HepG2 (cell line): ENCODE measurements around the gene DGKG. TPM values are rescaled to one million over a fixed set of nuclear protein-coding genes. Genes with fewer than 3 reads are reported as not detected.

ENCODE experiments used
- ARNT ChIP-seq: fragments of 450-650 bp; IDR thresholded peaks from 2 replicates; pipeline ENCODE4 v1.6.1; 2017
- ATM ChIP-seq: fragments of 450-650 bp; IDR thresholded peaks from 2 replicates; pipeline ENCODE4 v1.7.1; 2017; ENCODE audit warnings: mild to moderate bottlenecking, borderline replicate concordance
- ERF ChIP-seq: IDR thresholded peaks from 2 replicates; pipeline ENCODE4 v1.6.1; 2018; ENCODE audit warnings: missing biosample characterization, missing genetic modification reagents
- ESRRA ChIP-seq: sonication (generic); formaldehyde crosslinking; IDR thresholded peaks from 2 replicates; pipeline ENCODE4 v1.5.1; 2020; ENCODE audit warnings: mild to moderate bottlenecking, low read depth, missing genetic modification reagents
- HCFC1 ChIP-seq: fragments of 150-350 bp; IDR thresholded peaks from 2 replicates; pipeline ENCODE4 v1.6.1; 2014; ENCODE audit warnings: low read depth, low read length
- HMG20B ChIP-seq: conservative IDR thresholded peaks from 2 replicates; pipeline ENCODE4 v1.6.1; 2016; ENCODE audit warnings: missing genetic modification reagents, missing compliant biosample characterization
- LCORL ChIP-seq, 2 experiments: fragments of 450-650 bp in 1 of 2; sonication (generic) in 1 of 2; formaldehyde crosslinking in 1 of 2; IDR thresholded peaks; 2 replicates each; pipeline versions ENCODE4 v1.5.0 to v1.6.1; 2017 to 2020; ENCODE audit warnings: antibody characterized with exemption in 1 of 2, missing genetic modification reagents in 1 of 2
- MATR3 ChIP-seq: sonication (generic); formaldehyde crosslinking; IDR thresholded peaks from 2 replicates; pipeline ENCODE4 v1.4.0; 2020; ENCODE audit warnings: missing genetic modification reagents
- MEIS2 ChIP-seq: sonication (generic); formaldehyde crosslinking; IDR thresholded peaks from 2 replicates; pipeline ENCODE4 v1.9.0; 2021; ENCODE audit warnings: mild to moderate bottlenecking, missing genetic modification reagents
- MTF2 ChIP-seq: sonication (generic); formaldehyde crosslinking; IDR thresholded peaks from 2 replicates; pipeline ENCODE4 v1.5.0; 2020; ENCODE audit warnings: missing genetic modification reagents, borderline replicate concordance
- PCBP1 ChIP-seq: fragments of 200-400 bp; formaldehyde crosslinking; IDR thresholded peaks from 2 replicates; pipeline ENCODE4 v1.6.1; 2017; ENCODE audit warnings: mild to moderate bottlenecking, low read depth, low read length, borderline replicate concordance
- PRPF4 ChIP-seq: fragments of 200-400 bp; formaldehyde crosslinking; IDR thresholded peaks from 2 replicates; pipeline ENCODE4 v1.6.1; 2016; ENCODE audit warnings: low read length, low read depth; ENCODE audit not compliant: poor library complexity, severe bottlenecking
- TBP ChIP-seq: sonication (generic); formaldehyde crosslinking; IDR thresholded peaks from 2 replicates; pipeline ENCODE4 v1.5.0; 2020; ENCODE audit warnings: missing genetic modification reagents
- XRCC5 ChIP-seq: fragments of 200-400 bp; formaldehyde crosslinking; optimal IDR thresholded peaks from 2 replicates; pipeline ENCODE3; 2017; ENCODE audit warnings: mild to moderate bottlenecking, low read length
- ZBTB2 ChIP-seq: sonication (generic); formaldehyde crosslinking; IDR thresholded peaks from 2 replicates; pipeline ENCODE4 v1.8.0; 2022; ENCODE audit warnings: low read depth, missing genetic modification reagents
- ZEB1 ChIP-seq: IDR thresholded peaks from 2 replicates; pipeline ENCODE4 v1.6.1; 2012; ENCODE audit warnings: mild to moderate bottlenecking, low read depth, inconsistent platforms; ENCODE audit not compliant: insufficient replicate concordance
- ZMAT5 ChIP-seq: sonication (generic); formaldehyde crosslinking; IDR thresholded peaks from 2 replicates; pipeline ENCODE4 v1.5.0; 2020; ENCODE audit warnings: mild to moderate bottlenecking, low read depth, missing genetic modification reagents, borderline replicate concordance
- ZNF12 ChIP-seq: sonication (generic); formaldehyde crosslinking; IDR thresholded peaks from 2 replicates; pipeline ENCODE4 v1.5.0; 2020; ENCODE audit warnings: missing genetic modification reagents
- ZNF24 ChIP-seq: fragments of 450-650 bp; IDR thresholded peaks from 2 replicates; pipeline ENCODE4 v1.6.1; 2017; ENCODE audit warnings: antibody characterized with exemption, mild to moderate bottlenecking
- ZNF770 ChIP-seq: sonication (generic); formaldehyde crosslinking; IDR thresholded peaks from 2 replicates; pipeline ENCODE4 v1.5.0; 2020; ENCODE audit warnings: mild to moderate bottlenecking, missing genetic modification reagents
- ZNF776 ChIP-seq: sonication (generic); formaldehyde crosslinking; IDR thresholded peaks from 2 replicates; pipeline ENCODE4 v1.4.0; 2020; ENCODE audit warnings: mild to moderate bottlenecking, missing genetic modification reagents
- ZSCAN30 ChIP-seq: sonication (generic); formaldehyde crosslinking; IDR thresholded peaks from 2 replicates; pipeline ENCODE4 v1.5.0; 2020; ENCODE audit warnings: mild to moderate bottlenecking, missing genetic modification reagents
- polyA plus RNA-seq, 8 experiments: library from polyadenylated mRNA; depleted of rRNA in 3 of 8; stranded (reverse) in 7 of 8; unstranded in 1 of 8; fragments of >200 nt; fragmentation: Illumina TruSeq in 4 of 8; extraction: Trizol in 4 of 8; gene quantifications; 2 replicates each; pipeline versions ENCODE4 v1.2.1 to v1.2.3, GENCODE V29; 2011 to 2016; ENCODE audit warnings: low read depth in 4 of 8, missing spikeins in 1 of 8, mixed read lengths in 1 of 8; ENCODE audit not compliant: insufficient read depth in 1 of 8
- total RNA-seq, 5 experiments: library from RNA; depleted of rRNA; stranded (reverse); fragments of >200 nt; fragmentation: Illumina TruSeq; extraction: Trizol; gene quantifications; 2 replicates each; pipeline ENCODE4 v1.2.3, GENCODE V29; 2016; ENCODE audit warnings: low read depth in 1 of 5
- TF ChIP-seq, protein P1 (sequence below): sonication (generic); formaldehyde crosslinking; IDR thresholded peaks from 2 replicates; pipeline ENCODE4 v1.8.1; 2023; ENCODE audit warnings: mild to moderate bottlenecking, missing genetic modification reagents, borderline replicate concordance
- TF ChIP-seq, protein P2 (sequence below): sonication (generic); formaldehyde crosslinking; IDR thresholded peaks from 2 replicates; pipeline ENCODE4 v1.5.0; 2020; ENCODE audit warnings: mild to moderate bottlenecking, missing genetic modification reagents

DGKG gene
- total and polyA plus RNA-seq, 2 of the 13 experiments (the other 11 are each of a cell fraction or from before 2014, with no cell fraction given): 3.8 to 6.2 TPM

- TF ChIP-seq ZBTB2 (CRISPR knock-in tag) (no peak), PRPF4 (no peak), ZNF770 (CRISPR knock-in tag) (no peak), MTF2 (CRISPR knock-in tag) (0 out of 2 replicates have a peak, but pooled peaks have one; percentile 57), HMG20B (CRISPR knock-in tag) (no peak), XRCC5 (peak; percentile 59), MATR3 (CRISPR knock-in tag) (no peak), HCFC1 (no peak), ZNF24 (no peak), LCORL (IDR thresholded peaks at IDR 0.05) (no peak), LCORL (CRISPR knock-in tag; IDR thresholded peaks at IDR 0.05) (peak; percentile 81), ATM (no peak), ZMAT5 (CRISPR knock-in tag) (no peak), ESRRA (CRISPR knock-in tag) (0 out of 2 replicates have a peak, but pooled peaks have one; percentile 3), ZEB1 (peak; percentile 26), ZNF776 (CRISPR knock-in tag) (no peak), ARNT (no peak), TBP (no peak), MEIS2 (CRISPR knock-in tag) (peak; percentile 54; the same call in 1 of the 2 replicates), PCBP1 (no peak), ZNF12 (CRISPR knock-in tag) (no peak), ERF (CRISPR knock-in tag) (peak; percentile 91), ZSCAN30 (CRISPR knock-in tag) (no peak)
- TF ChIP-seq, protein P1, sequence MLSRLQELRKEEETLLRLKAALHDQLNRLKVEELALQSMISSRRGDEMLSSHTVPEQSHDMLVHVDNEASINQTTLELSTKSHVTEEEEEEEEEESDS (CRISPR knock-in tag): no peak
- TF ChIP-seq, protein P2, sequence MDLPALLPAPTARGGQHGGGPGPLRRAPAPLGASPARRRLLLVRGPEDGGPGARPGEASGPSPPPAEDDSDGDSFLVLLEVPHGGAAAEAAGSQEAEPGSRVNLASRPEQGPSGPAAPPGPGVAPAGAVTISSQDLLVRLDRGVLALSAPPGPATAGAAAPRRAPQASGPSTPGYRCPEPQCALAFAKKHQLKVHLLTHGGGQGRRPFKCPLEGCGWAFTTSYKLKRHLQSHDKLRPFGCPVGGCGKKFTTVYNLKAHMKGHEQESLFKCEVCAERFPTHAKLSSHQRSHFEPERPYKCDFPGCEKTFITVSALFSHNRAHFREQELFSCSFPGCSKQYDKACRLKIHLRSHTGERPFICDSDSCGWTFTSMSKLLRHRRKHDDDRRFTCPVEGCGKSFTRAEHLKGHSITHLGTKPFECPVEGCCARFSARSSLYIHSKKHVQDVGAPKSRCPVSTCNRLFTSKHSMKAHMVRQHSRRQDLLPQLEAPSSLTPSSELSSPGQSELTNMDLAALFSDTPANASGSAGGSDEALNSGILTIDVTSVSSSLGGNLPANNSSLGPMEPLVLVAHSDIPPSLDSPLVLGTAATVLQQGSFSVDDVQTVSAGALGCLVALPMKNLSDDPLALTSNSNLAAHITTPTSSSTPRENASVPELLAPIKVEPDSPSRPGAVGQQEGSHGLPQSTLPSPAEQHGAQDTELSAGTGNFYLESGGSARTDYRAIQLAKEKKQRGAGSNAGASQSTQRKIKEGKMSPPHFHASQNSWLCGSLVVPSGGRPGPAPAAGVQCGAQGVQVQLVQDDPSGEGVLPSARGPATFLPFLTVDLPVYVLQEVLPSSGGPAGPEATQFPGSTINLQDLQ (CRISPR knock-in tag): no peak
These were observed 119.9 kb downstream of the DGKG start (continued) for GRCh38 chr3:186241910-186242821.
